Stomach (tissue), 4 donors: Measurements from ENCODE around the gene IGLON5.

Experiments
- CTCF ChIP-seq, 7 experiments: fragments of 450-650 bp in 4 of 7; fragments of 200-600 bp in 3 of 7; sonication (generic) in 3 of 7; IDR thresholded peaks; one replicate each; pipeline ENCODE4 v1.5.1; 2016 to 2019; ENCODE audit warnings: antibody characterized with exemption in 7 of 7, control low read depth in 2 of 7, mild to moderate bottlenecking in 1 of 7
- POLR2A ChIP-seq, 4 donors: fragments of 450-650 bp; IDR thresholded peaks; one replicate each; pipeline ENCODE4 v1.6.1; 2016; ENCODE audit warnings: antibody characterized with exemption in 4 of 4, control low read depth in 2 of 4, mild to moderate bottlenecking in 1 of 4, moderate library complexity in 1 of 4

- TF ChIP-seq POLR2A (IDR thresholded peaks at IDR 0.05) (no peak), CTCF (IDR thresholded peaks at IDR 0.05) (no peak)
These were observed 10.2 kb upstream of the IGLON5 start for GRCh38 chr19:51301266-51301665.
